Uterus (tissue), 2 donors: ENCODE data around the gene DOC2B.
"Not testable (repeated sequence)": the region's sequence is repeated elsewhere in the genome, so short reads cannot be mapped to it uniquely, and the experiment has no call there.

Source experiments
- POLR2A ChIP-seq, 2 donors: fragments of 450-650 bp; IDR thresholded peaks; one replicate each; pipeline ENCODE4 v1.6.1; 2016; ENCODE audit warnings: antibody characterized with exemption in 2 of 2, mild to moderate bottlenecking in 1 of 2, moderate library complexity in 1 of 2
- TF ChIP-seq, protein P1 (sequence below), 4 experiments: fragments of 200-600 bp in 2 of 4; fragments of 450-650 bp in 2 of 4; sonication (generic) in 2 of 4; IDR thresholded peaks; one replicate each; pipeline ENCODE4 v1.5.1; 2016 to 2019; ENCODE audit warnings: antibody characterized with exemption in 4 of 4, mild to moderate bottlenecking in 2 of 4, moderate library complexity in 1 of 4

DNA sequence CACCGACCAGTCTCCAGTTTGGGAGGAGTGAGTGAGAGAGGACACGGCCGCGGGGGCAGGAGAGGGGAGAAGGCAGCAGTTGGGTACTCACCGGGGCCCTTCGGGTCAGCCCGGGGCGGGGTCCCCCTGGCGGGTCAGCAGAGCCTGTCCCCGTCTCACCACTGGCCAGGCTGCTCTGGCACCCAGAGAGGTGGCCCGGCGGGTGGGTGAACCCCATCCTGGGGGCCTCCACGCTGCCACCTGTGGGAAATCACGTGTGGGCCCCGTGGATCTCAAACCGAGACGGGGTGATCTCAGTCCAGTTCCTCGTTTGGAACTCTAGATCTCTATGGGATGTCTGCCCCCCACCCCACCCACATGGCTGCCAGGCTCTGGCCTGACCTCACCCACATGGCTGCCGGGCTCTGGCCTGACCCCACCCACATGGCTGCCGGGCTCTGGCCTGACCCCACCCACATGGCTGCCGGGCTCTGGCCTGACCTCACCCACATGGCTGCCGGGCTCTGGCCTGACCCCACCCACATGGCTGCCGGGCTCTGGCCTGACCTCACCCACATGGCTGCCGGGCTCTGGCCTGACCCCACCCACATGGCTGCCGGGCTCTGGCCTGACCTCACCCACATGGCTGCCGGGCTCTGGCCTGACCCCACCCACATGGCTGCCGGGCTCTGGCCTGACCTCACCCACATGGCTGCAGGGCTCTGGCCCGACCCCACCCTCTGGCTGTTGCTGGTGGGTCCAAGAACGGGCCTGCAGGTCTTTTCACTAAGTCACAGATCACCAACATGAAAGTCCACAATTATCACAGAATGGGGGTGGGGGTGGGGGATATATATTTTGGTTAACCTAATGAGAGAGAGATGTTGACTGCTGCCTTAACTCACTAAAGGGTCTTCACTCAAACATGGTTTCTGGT lies 34.4 kb upstream of the DOC2B start:
- TF ChIP-seq, protein P1, sequence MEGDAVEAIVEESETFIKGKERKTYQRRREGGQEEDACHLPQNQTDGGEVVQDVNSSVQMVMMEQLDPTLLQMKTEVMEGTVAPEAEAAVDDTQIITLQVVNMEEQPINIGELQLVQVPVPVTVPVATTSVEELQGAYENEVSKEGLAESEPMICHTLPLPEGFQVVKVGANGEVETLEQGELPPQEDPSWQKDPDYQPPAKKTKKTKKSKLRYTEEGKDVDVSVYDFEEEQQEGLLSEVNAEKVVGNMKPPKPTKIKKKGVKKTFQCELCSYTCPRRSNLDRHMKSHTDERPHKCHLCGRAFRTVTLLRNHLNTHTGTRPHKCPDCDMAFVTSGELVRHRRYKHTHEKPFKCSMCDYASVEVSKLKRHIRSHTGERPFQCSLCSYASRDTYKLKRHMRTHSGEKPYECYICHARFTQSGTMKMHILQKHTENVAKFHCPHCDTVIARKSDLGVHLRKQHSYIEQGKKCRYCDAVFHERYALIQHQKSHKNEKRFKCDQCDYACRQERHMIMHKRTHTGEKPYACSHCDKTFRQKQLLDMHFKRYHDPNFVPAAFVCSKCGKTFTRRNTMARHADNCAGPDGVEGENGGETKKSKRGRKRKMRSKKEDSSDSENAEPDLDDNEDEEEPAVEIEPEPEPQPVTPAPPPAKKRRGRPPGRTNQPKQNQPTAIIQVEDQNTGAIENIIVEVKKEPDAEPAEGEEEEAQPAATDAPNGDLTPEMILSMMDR (IDR thresholded peaks at IDR 0.05): not testable (repeated sequence)
- not testable (repeated sequence) for TF ChIP-seq POLR2A (IDR thresholded peaks at IDR 0.05)
